Hepatocyte (in vitro differentiated cells): Measurements from ENCODE around the gene CPEB1. TPM values are rescaled to one million over a fixed set of nuclear protein-coding genes. Genes with fewer than 3 reads are reported as not detected.

Experiments used
- DNase-seq: peaks from one replicate; pipeline ENCODE4 v3.0.0-alpha.2; 2016; ENCODE audit warnings: low spot score
- H2AFZ ChIP-seq: fragments of 200-600 bp; sonication (generic); 2 replicates; pipeline ENCODE4 v1.6.0; 2016; ENCODE audit warnings: antibody characterized with exemption, mild to moderate bottlenecking
- H3K27ac ChIP-seq: fragments of 200-600 bp; sonication (generic); 2 replicates; pipeline ENCODE4 v1.5.1; 2016; ENCODE audit warnings: mild to moderate bottlenecking
- H3K27me3 ChIP-seq: fragments of 200-600 bp; sonication (generic); 2 replicates; pipeline ENCODE4 v1.6.1; 2016
- H3K36me3 ChIP-seq: fragments of 200-600 bp; sonication (generic); replicated peaks from 2 replicates; pipeline ENCODE4 v1.5.1; 2016; ENCODE audit warnings: low read depth; ENCODE audit not compliant: insufficient read depth
- H3K4me1 ChIP-seq: fragments of 200-600 bp; sonication (generic); 2 replicates; pipeline ENCODE4 v1.5.1; 2016; ENCODE audit warnings: mild to moderate bottlenecking, moderate library complexity; ENCODE audit not compliant: insufficient read depth
- H3K4me2 ChIP-seq: fragments of 200-600 bp; sonication (generic); 2 replicates; pipeline ENCODE4 v1.6.0; 2016
- H3K4me3 ChIP-seq: fragments of 200-600 bp; sonication (generic); 2 replicates; pipeline ENCODE4 v1.5.1; 2016; ENCODE audit warnings: mild to moderate bottlenecking
- H3K79me2 ChIP-seq: fragments of 200-600 bp; sonication (generic); 2 replicates; pipeline ENCODE4 v1.6.0; 2017; ENCODE audit warnings: mild to moderate bottlenecking
- H3K9me2 ChIP-seq: fragments of 200-600 bp; sonication (generic); replicated peaks from 2 replicates; pipeline ENCODE4 v1.6.0; 2017; ENCODE audit warnings: mild to moderate bottlenecking; ENCODE audit not compliant: insufficient read depth
- H3K9me3 ChIP-seq: fragments of 200-600 bp; sonication (generic); 2 replicates; pipeline ENCODE4 v1.5.1; 2016; ENCODE audit warnings: low read depth, mild to moderate bottlenecking
- H4K20me1 ChIP-seq: fragments of 200-600 bp; sonication (generic); 2 replicates; pipeline ENCODE4 v1.6.0; 2016; ENCODE audit warnings: mild to moderate bottlenecking; ENCODE audit not compliant: insufficient read depth, poor library complexity, severe bottlenecking
- CTCF ChIP-seq: fragments of 200-600 bp; sonication (generic); IDR thresholded peaks from 2 replicates; pipeline ENCODE4 v1.5.1; 2016; ENCODE audit warnings: antibody characterized with exemption, mild to moderate bottlenecking; ENCODE audit not compliant: poor library complexity
- EZH2 ChIP-seq: fragments of 200-600 bp; sonication (generic); IDR thresholded peaks from 2 replicates; pipeline ENCODE4 v1.6.1; 2016; ENCODE audit warnings: antibody characterized with exemption, mild to moderate bottlenecking, borderline replicate concordance
- EZH2phosphoT487 ChIP-seq: fragments of 200-600 bp; sonication (generic); IDR thresholded peaks from one replicate; pipeline ENCODE4 v1.6.1; 2018; ENCODE audit warnings: antibody characterized with exemption, mild to moderate bottlenecking, low read depth, moderate library complexity; ENCODE audit not compliant: unreplicated experiment, severe bottlenecking
- WGBS: methylation state at CpG from one replicate; pipeline ENCODE4 v1.1.6; 2016; ENCODE audit warnings: low lambda C conversion rate; ENCODE audit errors: missing lambda C conversion rate; 5-methylcytosine and 5-hydroxymethylcytosine counted together
- polyA plus RNA-seq: library from polyadenylated mRNA; unstranded; fragments of >200 nt; fragmentation: Nextera tagmentation; extraction: Ambion mirVana; gene quantifications from 2 replicates; pipeline ENCODE4 v1.2.1, GENCODE V29; 2016
- total RNA-seq: library from RNA; depleted of rRNA; stranded (reverse); fragments of >200 nt; gene quantifications from 2 replicates; pipeline ENCODE4 v1.2.3, GENCODE V29; 2014

The CPEB1 gene
- total and polyA plus RNA-seq, 2 experiments from 2014 or later: 0.87 to 1.9 TPM

- Histone ChIP-seq H3K27me3 (peaks cover 82% of the 10 kb centered on the region), H3K9me2 (no peaks in the 10 kb centered on the region), H3K9me3 (no peaks in the 10 kb centered on the region), H3K79me2 (no peaks in the 10 kb centered on the region), H3K27ac (no peak overlapping the region), H3K4me1 (peaks cover 5% of the 10 kb centered on the region), H2AFZ (no peak overlapping the region), H4K20me1 (no peaks in the 10 kb centered on the region), H3K4me3 (no peak overlapping the region), H3K4me2 (no peak overlapping the region), H3K36me3 (no peaks in the 10 kb centered on the region)
- 84% methylated on average over 11 of the region's 11 CpGs for WGBS
- DNase-seq: no peak
- TF ChIP-seq EZH2 (no peak), EZH2phosphoT487 (no peak), CTCF (no peak)
These were observed 2.2 kb upstream of the CPEB1 start for GRCh38 chr15:82649226-82649999.

- whole genome bisulfite sequencing: 15% methylated on average over 40 of the region's 41 CpGs
- Histone ChIP-seq H3K79me2 (no peaks in the 10 kb centered on the region), H3K27me3 (peaks cover 82% of the 10 kb centered on the region), H3K36me3 (no peaks in the 10 kb centered on the region), H4K20me1 (no peaks in the 10 kb centered on the region), H3K4me3 (no peak overlapping the region), H3K9me3 (no peaks in the 10 kb centered on the region), H3K4me2 (peak overlapping the region; percentile 94), H2AFZ (peak overlapping the region; percentile 81), H3K9me2 (no peaks in the 10 kb centered on the region), H3K4me1 (peaks cover 5% of the 10 kb centered on the region), H3K27ac (no peak overlapping the region)
- no peak for DNase-seq
- TF ChIP-seq EZH2phosphoT487 (peak; percentile 48), CTCF (no peak), EZH2 (peak; percentile 61)
These were observed 1.3 kb upstream of the CPEB1 start for GRCh38 chr15:82648257-82649103.

GRCh38 chr15:82647835-82648256, 683 bp upstream of the CPEB1 start:
- Histone ChIP-seq H3K4me2 (peak overlapping the region; percentile 94), H3K4me1 (peaks cover 5% of the 10 kb centered on the region), H2AFZ (peak overlapping the region; percentile 81), H4K20me1 (no peaks in the 10 kb centered on the region), H3K9me2 (no peaks in the 10 kb centered on the region), H3K27me3 (peaks cover 84% of the 10 kb centered on the region), H3K79me2 (no peaks in the 10 kb centered on the region), H3K4me3 (peak overlapping the region; percentile 45), H3K9me3 (no peaks in the 10 kb centered on the region), H3K27ac (no peak overlapping the region), H3K36me3 (no peaks in the 10 kb centered on the region)
- TF ChIP-seq EZH2phosphoT487: no peak
- no peak for TF ChIP-seq CTCF
- peak; percentile 78 for TF ChIP-seq EZH2
- no peak for DNase-seq
- 0% methylated on average over 12 of the region's 49 CpGs for WGBS
